GM12892 (cell line): Measurements from ENCODE around the gene CPEB3.
"Not testable (repeated sequence)": the region's sequence is repeated elsewhere in the genome, so short reads cannot be mapped to it uniquely, and the experiment has no call there.

Experiments used
- DNase-seq: peaks from one replicate; pipeline ENCODE4 v3.0.0; 2011; ENCODE audit not compliant: insufficient read length
- FAIRE-seq: peaks from 2 replicates; lab custom pipeline; 2011; peaks lifted over from hg19 to GRCh38; lab: Jason Lieb, UNC
- POLR2A ChIP-seq: IDR thresholded peaks from 2 replicates; pipeline ENCODE4 v1.6.1; 2011; ENCODE audit warnings: low read depth, low read length, control low read depth
- POLR2AphosphoS5 ChIP-seq: IDR thresholded peaks from 2 replicates; pipeline ENCODE4 v1.6.1; 2011; ENCODE audit warnings: low read depth, low read length, control low read depth
- TAF1 ChIP-seq: IDR thresholded peaks from 2 replicates; pipeline ENCODE4 v1.6.1; 2011; ENCODE audit warnings: low read depth, mild to moderate bottlenecking, control low read depth, low read length, borderline replicate concordance

The CPEB3 gene

GRCh38 chr10:92074126-92074887 is 216.6 kb downstream of the CPEB3 start:
- FAIRE-seq (no peak), DNase-seq (no peak)
- TF ChIP-seq POLR2A (no peak), TAF1 (no peak), POLR2AphosphoS5 (no peak)

GRCh38 chr10:92068900-92069299 is 222.0 kb downstream of the CPEB3 start:
- FAIRE-seq = no peak

GRCh38 chr10:92066386-92066785 is 224.5 kb downstream of the CPEB3 start:
- no peak for TF ChIP-seq POLR2AphosphoS5
- no peak for TF ChIP-seq TAF1
- TF ChIP-seq POLR2A = no peak
- DNase-seq (no peak), FAIRE-seq (no peak)

More at GRCh38 chr10:92068900-92069299, 222.0 kb downstream of the CPEB3 start:
- DNase-seq = no peak
- TF ChIP-seq TAF1 (no peak), POLR2AphosphoS5 (no peak), POLR2A (no peak)

GRCh38 chr10:92064506-92064905 is 226.4 kb downstream of the CPEB3 start:
- FAIRE-seq (no peak), DNase-seq (no peak)
- TF ChIP-seq TAF1 (no peak), POLR2A (no peak), POLR2AphosphoS5 (no peak)

GRCh38 chr10:92062273-92062672 is 228.6 kb downstream of the CPEB3 start:
- DNase-seq (no peak), FAIRE-seq (no peak)
- TF ChIP-seq POLR2A (no peak), TAF1 (no peak), POLR2AphosphoS5 (no peak)

- FAIRE-seq (no peak), DNase-seq (no peak)
- no peak for TF ChIP-seq POLR2A
- no peak for TF ChIP-seq TAF1
- TF ChIP-seq POLR2AphosphoS5 = no peak
These were observed 236.1 kb downstream of the CPEB3 start for GRCh38 chr10:92054807-92055206.

- DNase-seq (no peak), FAIRE-seq (no peak)
- TF ChIP-seq TAF1 (no peak), POLR2AphosphoS5 (no peak), POLR2A (no peak)
These were observed 238.1 kb downstream of the CPEB3 start for GRCh38 chr10:92052741-92053140.

GRCh38 chr10:92052088-92052487 is 238.8 kb downstream of the CPEB3 start:
- no peak for FAIRE-seq
- TF ChIP-seq TAF1 = no peak
- no peak for TF ChIP-seq POLR2AphosphoS5
- no peak for TF ChIP-seq POLR2A
- no peak for DNase-seq

GRCh38 chr10:92047215-92047614 is 243.7 kb downstream of the CPEB3 start:
- FAIRE-seq (no peak), DNase-seq (no peak)
- TF ChIP-seq TAF1 = no peak
- TF ChIP-seq POLR2AphosphoS5 = no peak
- no peak for TF ChIP-seq POLR2A

GRCh38 chr10:92045641-92046106 is 245.2 kb downstream of the CPEB3 start:
- FAIRE-seq = no peak
- TF ChIP-seq POLR2A (no peak), POLR2AphosphoS5 (no peak), TAF1 (no peak)
- DNase-seq = no peak

GRCh38 chr10:92042541-92042940 is 248.3 kb downstream of the CPEB3 start:
- no peak for FAIRE-seq
- no peak for DNase-seq
- TF ChIP-seq POLR2A (no peak), TAF1 (no peak), POLR2AphosphoS5 (no peak)

GRCh38 chr10:92038949-92039348 is 251.9 kb downstream of the CPEB3 start:
- DNase-seq (no peak), FAIRE-seq (no peak)
- TF ChIP-seq TAF1 (no peak), POLR2AphosphoS5 (no peak), POLR2A (no peak)

GRCh38 chr10:92033070-92033469 is 257.8 kb downstream of the CPEB3 start:
- not testable (repeated sequence) for DNase-seq, FAIRE-seq
